ENCODE results near the gene FILIP1L.

FILIP1L gene

DNA sequence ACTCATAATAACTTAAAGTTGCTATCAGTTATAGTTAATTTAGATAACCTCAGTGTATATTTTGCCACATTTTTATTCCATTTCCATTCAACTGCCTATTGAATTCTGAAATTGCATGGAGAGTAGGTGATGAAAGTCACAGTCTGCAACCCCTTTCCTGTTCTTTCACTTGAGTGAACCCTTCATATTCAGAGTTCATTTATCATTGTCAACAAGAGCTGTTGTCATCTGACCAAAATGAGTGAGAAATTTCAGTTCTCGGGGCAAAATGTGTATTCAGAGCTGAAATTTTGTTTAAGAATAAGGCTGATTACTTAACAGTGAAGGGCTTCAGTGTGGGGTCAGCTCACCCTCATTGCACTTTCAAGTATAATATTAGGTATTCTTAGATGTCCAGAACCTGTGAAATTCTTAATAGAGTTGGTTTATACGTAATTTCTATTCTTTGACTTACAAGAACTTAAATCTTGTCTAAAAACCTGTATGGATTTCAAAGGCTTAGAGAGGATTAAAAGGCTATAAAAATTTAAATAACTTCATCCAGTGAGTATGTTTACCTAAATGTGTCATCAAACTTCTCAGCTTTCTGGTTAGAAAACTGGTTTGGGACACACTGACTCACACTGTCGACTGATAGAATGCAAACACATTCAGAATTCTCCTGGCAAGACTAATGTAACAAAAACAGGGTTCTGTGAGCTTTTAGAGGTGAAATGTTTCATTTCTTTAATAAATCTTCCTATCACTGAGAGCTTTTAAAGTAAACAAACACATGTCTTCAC lies 204.4 kb downstream of the FILIP1L start:
- no peak overlapping the region for H3K4me2 ChIP-seq (ENCODE audit: low read depth, low read length, poor library complexity, severe bottlenecking)

DNA sequence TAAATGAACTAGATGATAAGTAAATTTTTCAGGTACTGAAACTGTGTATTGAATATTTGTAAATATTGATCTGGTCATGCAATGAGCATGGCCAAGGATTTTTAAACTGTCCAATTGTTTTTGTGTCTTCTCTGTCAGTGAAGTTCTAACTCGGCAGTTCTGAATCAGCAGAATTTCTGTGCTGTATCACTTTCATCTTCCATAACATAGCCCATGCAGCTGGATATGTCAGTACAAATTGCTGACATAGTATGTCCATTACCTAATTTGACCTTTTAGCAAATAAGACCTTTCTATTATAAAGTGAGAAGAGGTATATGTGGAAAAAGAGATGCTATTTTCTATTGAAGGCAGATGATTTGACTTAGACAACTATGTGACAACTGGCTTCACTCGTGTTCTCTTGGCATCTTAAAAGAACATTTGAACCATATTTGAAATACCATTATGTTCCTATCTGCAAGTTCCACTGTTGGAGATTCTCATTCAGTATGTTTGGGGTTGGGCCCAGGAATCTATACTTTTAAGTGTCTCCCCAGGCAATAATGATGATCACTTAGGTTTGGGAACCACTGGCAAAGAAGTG lies 206.2 kb downstream of the FILIP1L start:
- Histone ChIP-seq H3K9ac (ENCODE audit: low read depth, low read length, poor library complexity, severe bottlenecking) (no peak overlapping the region), H2AFZ (ENCODE audit: low read length) (no peak overlapping the region), H3K79me2 (ENCODE audit: insufficient read depth, low read length) (no peaks in the 10 kb centered on the region), H3K4me3 (ENCODE audit: low read length, poor library complexity, severe bottlenecking) (no peak overlapping the region), H4K20me1 (ENCODE audit: insufficient read depth, low read length, poor library complexity, severe bottlenecking) (no peaks in the 10 kb centered on the region), H3K4me2 (ENCODE audit: low read depth, low read length, poor library complexity, severe bottlenecking) (no peak overlapping the region), H3K9me3 (ENCODE audit: insufficient read depth, low read depth, low read length) (no peaks in the 10 kb centered on the region), H3K9me2 (replicated peaks; ENCODE audit: low read depth, low read length) (no peaks in the 10 kb centered on the region), H3K27me3 (ENCODE audit: insufficient read depth, low read length, poor library complexity, severe bottlenecking) (no peaks in the 10 kb centered on the region), H3F3A (ENCODE audit: low read depth) (no peaks in the 10 kb centered on the region), H3K4me1 (ENCODE audit: insufficient read depth, low read length, poor library complexity, severe bottlenecking) (no peaks in the 10 kb centered on the region), H3K36me3 (ENCODE audit: insufficient read depth, low read length) (no peaks in the 10 kb centered on the region)
- TF ChIP-seq EZH2phosphoT487 (IDR thresholded peaks at IDR 0.05; ENCODE audit: borderline replicate concordance) = no peak
- TF ChIP-seq, protein P1, sequence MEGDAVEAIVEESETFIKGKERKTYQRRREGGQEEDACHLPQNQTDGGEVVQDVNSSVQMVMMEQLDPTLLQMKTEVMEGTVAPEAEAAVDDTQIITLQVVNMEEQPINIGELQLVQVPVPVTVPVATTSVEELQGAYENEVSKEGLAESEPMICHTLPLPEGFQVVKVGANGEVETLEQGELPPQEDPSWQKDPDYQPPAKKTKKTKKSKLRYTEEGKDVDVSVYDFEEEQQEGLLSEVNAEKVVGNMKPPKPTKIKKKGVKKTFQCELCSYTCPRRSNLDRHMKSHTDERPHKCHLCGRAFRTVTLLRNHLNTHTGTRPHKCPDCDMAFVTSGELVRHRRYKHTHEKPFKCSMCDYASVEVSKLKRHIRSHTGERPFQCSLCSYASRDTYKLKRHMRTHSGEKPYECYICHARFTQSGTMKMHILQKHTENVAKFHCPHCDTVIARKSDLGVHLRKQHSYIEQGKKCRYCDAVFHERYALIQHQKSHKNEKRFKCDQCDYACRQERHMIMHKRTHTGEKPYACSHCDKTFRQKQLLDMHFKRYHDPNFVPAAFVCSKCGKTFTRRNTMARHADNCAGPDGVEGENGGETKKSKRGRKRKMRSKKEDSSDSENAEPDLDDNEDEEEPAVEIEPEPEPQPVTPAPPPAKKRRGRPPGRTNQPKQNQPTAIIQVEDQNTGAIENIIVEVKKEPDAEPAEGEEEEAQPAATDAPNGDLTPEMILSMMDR (conservative IDR thresholded peaks at IDR 0.05; ENCODE audit: low read length) = no peak

More for the DNA sequence above, 204.4 kb downstream of the FILIP1L start:
- H3K9me2 ChIP-seq (replicated peaks; ENCODE audit: low read depth, low read length) = no peaks in the 10 kb centered on the region
- no peaks in the 10 kb centered on the region for H3K9me3 ChIP-seq (ENCODE audit: insufficient read depth, low read depth, low read length)
- H3F3A ChIP-seq (ENCODE audit: low read depth) = no peaks in the 10 kb centered on the region
- no peak overlapping the region for H3K9ac ChIP-seq (ENCODE audit: low read depth, low read length, poor library complexity, severe bottlenecking)
- H3K27me3 ChIP-seq (ENCODE audit: insufficient read depth, low read length, poor library complexity, severe bottlenecking) = no peaks in the 10 kb centered on the region
- no peaks in the 10 kb centered on the region for H3K36me3 ChIP-seq (ENCODE audit: insufficient read depth, low read length)
- no peak overlapping the region for H3K4me3 ChIP-seq (ENCODE audit: low read length, poor library complexity, severe bottlenecking)
- no peaks in the 10 kb centered on the region for H3K4me1 ChIP-seq (ENCODE audit: insufficient read depth, low read length, poor library complexity, severe bottlenecking)
- H4K20me1 ChIP-seq (ENCODE audit: insufficient read depth, low read length, poor library complexity, severe bottlenecking) = no peaks in the 10 kb centered on the region
- TF ChIP-seq, protein P1 (conservative IDR thresholded peaks at IDR 0.05; ENCODE audit: low read length) = no peak
- no peak for TF ChIP-seq EZH2phosphoT487 (IDR thresholded peaks at IDR 0.05; ENCODE audit: borderline replicate concordance)
- no peak overlapping the region for H2AFZ ChIP-seq (ENCODE audit: low read length)
- H3K79me2 ChIP-seq (ENCODE audit: insufficient read depth, low read length) = no peaks in the 10 kb centered on the region

DNA sequence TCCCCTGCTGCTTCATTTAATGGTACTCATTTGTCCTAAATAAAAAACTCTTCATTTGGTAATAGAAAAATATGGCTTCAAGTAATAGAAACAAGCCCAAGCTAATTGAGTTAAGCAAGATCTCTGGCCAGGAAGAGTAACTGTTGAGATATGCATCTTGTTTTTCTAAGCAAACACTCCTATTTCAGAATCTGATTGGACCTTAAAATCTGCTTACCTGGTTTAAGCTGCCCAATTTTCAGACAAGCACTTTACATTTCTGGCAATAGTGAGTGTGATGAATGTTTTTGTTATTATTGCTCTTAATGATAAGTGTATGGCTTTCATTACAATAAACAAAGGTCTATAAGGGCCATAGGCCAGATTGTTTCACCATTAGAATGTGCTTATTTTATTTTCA lies 210.4 kb downstream of the FILIP1L start:
- Histone ChIP-seq H2AFZ (ENCODE audit: low read length) (no peak overlapping the region), H3K9me2 (replicated peaks; ENCODE audit: low read depth, low read length) (no peaks in the 10 kb centered on the region), H3K4me2 (ENCODE audit: low read depth, low read length, poor library complexity, severe bottlenecking) (no peak overlapping the region), H3K79me2 (ENCODE audit: insufficient read depth, low read length) (no peaks in the 10 kb centered on the region), H3K36me3 (ENCODE audit: insufficient read depth, low read length) (no peaks in the 10 kb centered on the region), H3K27me3 (ENCODE audit: insufficient read depth, low read length, poor library complexity, severe bottlenecking) (no peaks in the 10 kb centered on the region), H3K9me3 (ENCODE audit: insufficient read depth, low read depth, low read length) (no peaks in the 10 kb centered on the region), H3K9ac (ENCODE audit: low read depth, low read length, poor library complexity, severe bottlenecking) (no peak overlapping the region), H4K20me1 (ENCODE audit: insufficient read depth, low read length, poor library complexity, severe bottlenecking) (no peaks in the 10 kb centered on the region), H3F3A (ENCODE audit: low read depth) (no peaks in the 10 kb centered on the region), H3K4me1 (ENCODE audit: insufficient read depth, low read length, poor library complexity, severe bottlenecking) (no peaks in the 10 kb centered on the region), H3K4me3 (ENCODE audit: low read length, poor library complexity, severe bottlenecking) (no peak overlapping the region)
- TF ChIP-seq, protein P1 (conservative IDR thresholded peaks at IDR 0.05; ENCODE audit: low read length) = no peak
- no peak for TF ChIP-seq EZH2phosphoT487 (IDR thresholded peaks at IDR 0.05; ENCODE audit: borderline replicate concordance)

Data from Loucy (cell line).